K562 (cell line): ENCODE measurements around the gene THEM4. TPM values are rescaled to one million over a fixed set of nuclear protein-coding genes. Genes with fewer than 3 reads are reported as not detected.

Source experiments
- ATAC-seq: fragments of 200-7000 bp; cut with Tn5 transposase; 3 replicates; pipeline ENCODE4 v1.9.1; 2020; ENCODE audit warnings: moderate library complexity
- BruUV-seq: library from RNA; stranded (reverse); fragments of 400-500 nt; replicated peaks from 2 replicates; lab custom pipeline; 2021; lab: Mats Ljungman, UMichigan
- CTCF ChIA-PET: fragments of 300-600 bp; formaldehyde crosslinking; extraction: SDS; loops from one replicate; lab custom pipeline; 2021; ENCODE audit warnings: low intra/inter-chr PET ratio; lab: Yijun Ruan, JAX
- POLR2A ChIA-PET: fragments of 300-600, 350-650 bp; sonication (Branson Sonifier 250); formaldehyde crosslinking; extraction: SDS; loops from one replicate; lab custom pipeline; 2021; ENCODE audit warnings: antibody characterized with exemption, inconsistent platforms; lab: Yijun Ruan, JAX
- DNase-seq, 4 experiments: peaks; one replicate each; pipeline versions ENCODE4 v3.0.0 to v3.0.0-alpha.2; 2011 to 2018; ENCODE audit warnings: low spot score in 3 of 4, mixed read lengths in 3 of 4; ENCODE audit errors: extremely low read depth in 1 of 4
- FAIRE-seq: peaks from 2 replicates; lab custom pipeline; 2011; peaks lifted over from hg19 to GRCh38; lab: Jason Lieb, UNC
- H2AFZ ChIP-seq: 2 replicates; pipeline ENCODE4 v1.6.0; 2011; ENCODE audit warnings: low read depth, low read length, control low read depth, inconsistent platforms
- H3K27ac ChIP-seq: fragments of 200-600 bp; 3 replicates; pipeline ENCODE4 v1.8.0; 2011; ENCODE audit warnings: low read depth, mild to moderate bottlenecking, control low read depth, inconsistent platforms, low read length, moderate library complexity, mixed read lengths; ENCODE audit errors: extremely low read depth
- H3K27me3 ChIP-seq, 2 experiments: fragments of 300-600 bp in 1 of 2; 2 replicates in 1 of 2; 3 replicates in 1 of 2; pipeline versions ENCODE4 v1.6.0 to v1.8.0; 2011; ENCODE audit warnings: inconsistent platforms in 2 of 2, low read length in 2 of 2, mild to moderate bottlenecking in 1 of 2, mixed read lengths in 1 of 2, moderate library complexity in 1 of 2; ENCODE audit not compliant: control insufficient read depth in 2 of 2, insufficient read depth in 2 of 2
- H3K36me3 ChIP-seq: fragments of 300-600 bp; 3 replicates; pipeline ENCODE4 v1.8.0; 2011; ENCODE audit warnings: mild to moderate bottlenecking, low read length, inconsistent platforms; ENCODE audit not compliant: control insufficient read depth, insufficient read depth
- H3K4me1 ChIP-seq, 2 experiments: fragments of 200-600 bp in 1 of 2; replicated peaks in 1 of 2; 2 replicates in 1 of 2; 3 replicates in 1 of 2; pipeline versions ENCODE4 v1.5.1 to v1.8.0; 2011; ENCODE audit warnings: inconsistent platforms in 2 of 2, low read length in 2 of 2, mild to moderate bottlenecking in 1 of 2, mixed read lengths in 1 of 2, moderate library complexity in 1 of 2; ENCODE audit not compliant: control insufficient read depth in 2 of 2, insufficient read depth in 2 of 2
- H3K4me2 ChIP-seq: 2 replicates; pipeline ENCODE4 v1.6.1; 2011; ENCODE audit warnings: low read length, control low read depth, inconsistent platforms, mixed read lengths; ENCODE audit not compliant: insufficient read depth
- H3K4me3 ChIP-seq: fragments of 200-600 bp; sonication (generic), shearing (Covaris generic); 2 replicates; pipeline ENCODE4 v1.5.1; 2016; ENCODE audit warnings: control low read depth, inconsistent platforms
- H3K79me2 ChIP-seq: fragments of 200-600 bp; 3 replicates; pipeline ENCODE4 v1.8.0; 2011; ENCODE audit warnings: low read length, inconsistent platforms; ENCODE audit not compliant: control insufficient read depth, insufficient read depth
- H3K9ac ChIP-seq, 2 experiments: 2 replicates each; pipeline versions ENCODE4 v1.6.0 to v1.6.1; 2011; ENCODE audit warnings: low read depth in 2 of 2, low read length in 2 of 2, control low read depth in 1 of 2, inconsistent platforms in 1 of 2, mild to moderate bottlenecking in 1 of 2, mixed read lengths in 1 of 2; ENCODE audit not compliant: insufficient read depth in 1 of 2
- H3K9me1 ChIP-seq: one replicate; pipeline ENCODE4 v1.6.0; 2011; ENCODE audit warnings: inconsistent platforms, mild to moderate bottlenecking, low read length, moderate library complexity; ENCODE audit not compliant: control insufficient read depth, insufficient read depth
- H3K9me3 ChIP-seq: replicated peaks from 2 replicates; pipeline ENCODE4 v1.5.1; 2011; ENCODE audit warnings: low read depth, low read length, inconsistent platforms; ENCODE audit not compliant: control insufficient read depth, insufficient read depth
- H4K20me1 ChIP-seq: replicated peaks from 2 replicates; pipeline ENCODE4 v1.6.1; 2011; ENCODE audit warnings: low read length, inconsistent platforms, mixed read lengths; ENCODE audit not compliant: control insufficient read depth, insufficient read depth
- CREB3L1 ChIP-seq: fragments of 450-650 bp; IDR thresholded peaks from 2 replicates; pipeline ENCODE4 v1.6.1; 2014; ENCODE audit warnings: low read depth, mild to moderate bottlenecking, moderate library complexity, borderline replicate concordance
- CUX1 ChIP-seq: fragments of 200-800 bp; sonication (Bioruptor generic); IDR thresholded peaks from 2 replicates; pipeline ENCODE4 v1.6.1; 2016; ENCODE audit warnings: missing genetic modification characterization, missing compliant biosample characterization
- MAFK ChIP-seq: IDR thresholded peaks from 2 replicates; pipeline ENCODE4 v1.6.1; 2011; ENCODE audit warnings: low read length, improper control_type of control experiment
- NFYB ChIP-seq: IDR thresholded peaks from 2 replicates; pipeline ENCODE4 v1.6.1; 2011; ENCODE audit warnings: mild to moderate bottlenecking, moderate library complexity; ENCODE audit not compliant: insufficient read length; ENCODE audit errors: extremely low read depth
- REST ChIP-seq, 2 experiments: fragments of 450-650 bp; formaldehyde crosslinking in 1 of 2; IDR thresholded peaks; 2 replicates each; pipeline versions ENCODE4 v1.4.0 to v1.6.1; 2014 to 2020; ENCODE audit warnings: mild to moderate bottlenecking in 2 of 2, borderline replicate concordance in 1 of 2, low read depth in 1 of 2
- WGBS: fragments of 100-300 bp; shearing (Covaris generic); methylation state at CpG from one replicate; pipeline ENCODE4 v1.1.6; 2016; ENCODE audit warnings: low coverage, mixed read lengths; ENCODE audit not compliant: insufficient coverage; ENCODE audit errors: missing lambda C conversion rate; 5-methylcytosine and 5-hydroxymethylcytosine counted together
- in situ Hi-C: fragments of 300-500 bp; cut with MboI; formaldehyde crosslinking; loops from 4 replicates; pipeline ENCODE4 v1.15.0; 2018; ENCODE audit warnings: inconsistent platforms, mixed read lengths
- intact Hi-C: fragments of 100-400 bp; cut with micrococcal nuclease; formaldehyde crosslinking; loops from 2 replicates; pipeline ENCODE4 v1.14.2; 2022
- polyA plus RNA-seq, 8 experiments: library from polyadenylated mRNA; depleted of rRNA in 4 of 8; stranded (reverse) in 5 of 8; unstranded in 3 of 8; fragments of >200 nt; fragmentation: Nextera tagmentation in 2 of 8; fragmentation: Illumina TruSeq in 1 of 8; extraction: Ambion mirVana in 2 of 8; extraction: Trizol in 1 of 8; gene quantifications; 2 replicates each; pipeline versions ENCODE4 v1.2.1 to v1.2.3, GENCODE V29; 2011 to 2014; ENCODE audit warnings: inconsistent platforms in 1 of 8, missing spikeins in 1 of 8
- total RNA-seq, 7 experiments: library from RNA; depleted of rRNA in 6 of 7; stranded (reverse); fragments of >200 nt in 6 of 7; fragmentation: Illumina TruSeq in 2 of 7; extraction: Trizol in 2 of 7; gene quantifications; 2 replicates each; pipeline versions ENCODE4 v1.2.1 to v1.2.3, GENCODE V29; 2011 to 2021; ENCODE audit warnings: low replicate concordance in 1 of 7

Gene THEM4
- total and polyA plus RNA-seq, 9 of the 15 experiments (the other 6 are each of a cell fraction or from before 2014, with no cell fraction given) = 8.6 to 71.9 (median 35.3) TPM

GRCh38 chr1:151947140-151947539 is 37.8 kb upstream of the THEM4 start:
- H3K36me3 ChIP-seq = no peaks in the 10 kb centered on the region
- no peak overlapping the region for H3K9ac ChIP-seq
- in situ Hi-C loops (no loop called here), intact Hi-C loops (no loop called here)
- POLR2A ChIA-PET = interaction anchor here (0.9 kb wide), 1 partner anchor 8 kb away, joined by 3 read pairs; no protein-coding TSS in a partner anchor
- no peaks in the 10 kb centered on the region for H4K20me1 ChIP-seq
- H3K79me2 ChIP-seq = no peaks in the 10 kb centered on the region
- no peak overlapping the region for H2AFZ ChIP-seq
- CTCF ChIA-PET = interaction anchor here (0.5 kb wide), 1 partner anchor 50 kb away, joined by 3 read pairs; no protein-coding TSS in a partner anchor
- WGBS = 66% methylated on average over 2 of the region's 2 CpGs
- no peaks in the 10 kb centered on the region; a peak in 1 of 5 replicates for H3K27me3 ChIP-seq
- peaks cover 6 to 27% of the 10 kb centered on the region in 2 experiments; a peak in 4 of 5 replicates for H3K4me1 ChIP-seq
- BruUV-seq = no TSS peak
- no peak for FAIRE-seq
- DNase-seq = no peak
- H3K9me3 ChIP-seq = no peaks in the 10 kb centered on the region
- no peaks in the 10 kb centered on the region for H3K9me1 ChIP-seq
- H3K4me3 ChIP-seq = no peak overlapping the region
- no peak overlapping the region for H3K4me2 ChIP-seq
- H3K27ac ChIP-seq = no peak overlapping the region
- ATAC-seq = no peak
- no peak for TF ChIP-seq REST (IDR thresholded peaks at IDR 0.05; ENCODE audit: borderline replicate concordance)
- TF ChIP-seq REST (CRISPR knock-in tag; IDR thresholded peaks at IDR 0.05; ENCODE audit: low read depth) = no peak
- TF ChIP-seq CUX1 (CRISPR knock-in tag) = no peak
- no peak for TF ChIP-seq MAFK
- no peak for TF ChIP-seq NFYB
- no peak for TF ChIP-seq CREB3L1
